ENCODE data around the gene OXGR1.

Gene OXGR1

GRCh38 chr13:96935901-96936300 is 58.4 kb downstream of the OXGR1 start:
- H3K4me3 ChIP-seq (replicated peaks; ENCODE audit: insufficient read depth, low read length), result no peak overlapping the region
- H3K27ac ChIP-seq (replicated peaks), result no peak overlapping the region
- TF ChIP-seq CTCF (IDR thresholded peaks at IDR 0.05; ENCODE audit: insufficient read depth, low read length) (no peak), POLR2AphosphoS5 (IDR thresholded peaks at IDR 0.05; ENCODE audit: low read depth) (no peak), REST (IDR thresholded peaks at IDR 0.05; ENCODE audit: insufficient replicate concordance, low read depth) (no peak), GABPA (IDR thresholded peaks at IDR 0.05; ENCODE audit: low read depth) (no peak), SPI1 (IDR thresholded peaks at IDR 0.05; ENCODE audit: borderline replicate concordance, low read depth) (no peak)
- H3K27me3 ChIP-seq (ENCODE audit: insufficient read depth, poor library complexity, severe bottlenecking), result no peaks in the 10 kb centered on the region
- no peak for DNase-seq (ENCODE audit: low read depth in 1 of 2, low spot score in 1 of 2)

Data from HL-60 (cell line).